Amniotic epithelial cell (primary cell): ENCODE results near the gene NGLY1.
A peak's percentile ranks its signal among the peaks of the same experiment; 100 is the strongest.

Experiments used
- DNase-seq: peaks from one replicate; pipeline ENCODE4 v3.0.0-alpha.2; 2010; ENCODE audit warnings: low read depth

Gene NGLY1

GRCh38 chr3:25783661-25784512, 644 bp upstream of the NGLY1 start:
- DNase-seq, result peak; percentile 65

DNA sequence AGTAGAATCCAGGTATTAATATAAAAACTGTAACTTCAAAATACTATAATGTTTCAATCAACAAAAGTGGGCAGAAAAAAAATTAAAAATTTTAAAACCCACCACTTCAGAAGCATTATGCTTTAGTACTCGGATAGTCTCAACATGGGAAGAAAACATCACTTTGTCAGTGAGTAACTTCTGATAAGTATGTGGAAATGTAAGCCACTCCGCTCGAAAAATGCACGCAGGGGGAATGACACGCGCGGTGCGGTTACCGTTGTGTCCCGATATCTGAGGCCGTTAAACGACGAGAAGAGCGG, 656 bp downstream of the NGLY1 start:
- DNase-seq, result no peak

DNA sequence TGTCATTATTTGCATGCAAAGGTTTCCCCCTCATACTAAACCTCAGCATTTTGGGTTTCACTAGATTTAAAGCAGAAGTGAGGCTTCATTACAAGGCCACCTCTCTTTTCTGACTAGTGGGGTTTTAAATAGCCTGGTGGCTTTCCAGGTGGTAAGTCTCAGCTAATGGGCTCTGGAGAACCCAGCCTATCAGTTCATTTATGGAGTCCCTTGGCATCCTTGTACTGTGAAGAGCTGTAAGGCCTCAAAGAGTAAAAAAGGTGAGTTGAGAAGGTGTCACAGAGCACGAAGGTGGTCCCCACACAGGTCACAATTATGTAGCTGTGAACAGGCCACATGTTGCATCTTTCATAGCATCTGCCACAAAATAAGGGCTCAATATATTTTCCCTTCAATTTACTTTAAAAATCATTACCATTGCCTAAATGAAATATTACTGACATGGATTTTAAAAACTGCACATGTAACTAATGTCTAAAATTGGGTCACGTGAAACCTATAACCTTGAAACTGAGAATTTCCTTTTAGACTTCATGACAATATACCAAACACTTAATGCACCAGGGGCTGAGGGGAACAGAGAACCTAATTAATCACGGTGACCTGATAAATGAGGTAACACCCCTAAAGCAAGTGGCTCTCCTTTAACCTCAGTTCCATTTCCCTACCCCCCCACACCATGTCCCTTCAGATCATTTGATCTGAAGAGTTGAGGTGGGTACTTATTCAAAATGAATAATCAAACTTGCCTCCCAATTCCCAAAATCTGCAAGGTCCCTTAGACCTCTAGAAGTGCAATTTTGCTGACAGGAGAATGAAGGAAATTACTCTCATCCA, 1.3 kb downstream of the NGLY1 start:
- DNase-seq, result no peak

GRCh38 chr3:25781145-25781757, 2.0 kb downstream of the NGLY1 start:
- no peak for DNase-seq

DNA sequence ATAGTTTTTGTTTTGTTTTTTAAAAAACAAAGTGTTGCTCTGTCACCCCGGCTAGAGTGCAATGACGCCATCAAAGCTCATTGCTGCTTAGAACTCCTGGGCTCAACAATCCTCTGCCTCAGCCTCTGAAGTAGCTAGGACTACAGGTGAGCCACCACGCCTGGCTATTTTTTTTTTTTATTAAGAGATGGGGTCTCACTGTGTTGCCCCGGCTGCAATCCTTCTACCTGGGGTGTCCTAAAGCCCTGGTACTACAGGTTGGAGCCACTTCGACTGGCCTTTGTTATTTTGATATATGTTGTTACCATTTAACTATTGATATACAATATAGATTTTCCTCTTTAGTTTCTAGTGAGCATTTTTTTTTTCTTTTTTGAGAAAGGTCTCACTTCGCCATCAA, 2.6 kb downstream of the NGLY1 start:
- DNase-seq, result no peak

DNA sequence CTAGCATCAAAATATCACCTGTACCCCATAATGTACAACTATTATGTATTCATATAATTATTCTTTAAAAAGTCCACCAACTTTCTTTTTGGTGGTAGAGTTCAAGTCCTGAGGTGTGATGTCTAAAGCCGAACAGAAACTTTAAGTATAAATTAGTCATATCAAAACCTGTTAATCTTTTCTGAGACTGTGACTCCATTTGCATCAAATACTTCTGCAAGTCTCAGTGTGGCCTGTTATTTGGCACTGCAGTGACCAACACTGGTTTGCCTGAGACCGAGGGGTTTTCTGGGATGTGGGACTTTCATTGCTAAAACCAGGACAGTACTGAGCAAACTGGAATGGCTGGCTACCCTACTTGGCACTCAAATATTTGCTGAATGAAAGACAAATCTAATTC, 7.3 kb downstream of the NGLY1 start:
- no peak for DNase-seq

- no peak for DNase-seq
Observed at GRCh38 chr3:25768851-25769250, 14.4 kb downstream of the NGLY1 start.

DNA sequence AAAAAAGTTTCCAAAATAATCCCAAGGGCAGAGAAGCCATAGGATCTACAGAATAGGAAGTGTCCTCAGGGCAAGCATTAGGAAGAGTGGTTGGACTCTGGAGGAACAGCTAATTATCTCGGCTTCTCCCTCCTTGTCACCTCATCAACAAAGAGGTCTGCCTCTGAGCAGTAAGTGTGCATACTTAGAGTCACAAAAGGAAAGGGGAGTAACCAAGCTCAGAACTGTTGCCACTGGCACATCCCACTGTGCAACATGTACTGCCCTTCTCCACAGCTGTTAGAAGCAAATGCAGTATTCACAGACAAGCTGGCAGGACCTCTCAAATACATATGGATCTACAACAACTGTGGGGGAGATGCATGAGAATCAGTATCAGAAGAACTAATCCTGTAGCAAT, 31.5 kb downstream of the NGLY1 start:
- no peak for DNase-seq

DNA sequence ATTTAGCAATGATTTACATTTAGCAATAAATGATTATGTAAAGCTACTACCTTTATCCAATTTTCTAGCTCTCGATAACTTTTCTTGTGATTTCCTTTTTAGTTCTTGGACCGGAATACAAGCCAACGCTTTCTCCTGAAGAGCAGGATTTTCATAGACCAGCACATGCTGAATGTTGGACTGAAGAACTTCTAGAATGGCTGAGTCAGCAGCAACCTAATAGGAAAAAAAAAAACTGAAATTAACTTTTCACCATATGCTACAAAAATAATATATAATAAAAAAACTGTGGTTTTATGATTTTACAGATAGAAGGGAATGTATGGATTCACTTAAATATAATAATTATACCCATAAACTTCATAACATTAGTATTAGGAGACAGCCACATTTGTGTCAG, 32.2 kb downstream of the NGLY1 start:
- DNase-seq, result no peak

- DNase-seq, result no peak
Observed at GRCh38 chr3:25749031-25749581, 34.1 kb downstream of the NGLY1 start.

DNA sequence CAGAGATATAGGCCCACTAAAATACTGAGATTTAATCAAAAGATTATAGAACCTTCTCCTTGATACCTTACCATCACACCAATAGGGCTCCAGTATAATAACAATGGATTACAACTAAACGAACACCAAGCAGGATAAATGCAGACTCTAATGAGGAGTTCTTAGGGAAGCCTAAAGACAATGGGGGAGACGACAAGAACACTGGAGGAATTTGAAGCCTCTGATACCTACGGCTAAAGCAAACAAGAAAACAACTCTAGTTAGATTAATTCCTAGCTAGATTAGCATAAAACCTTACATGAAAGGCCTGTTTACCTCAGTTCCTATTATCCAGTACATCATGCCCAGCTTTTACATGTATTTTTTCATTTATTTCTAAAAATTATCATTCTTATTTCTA, 35.1 kb downstream of the NGLY1 start:
- no peak for DNase-seq

GRCh38 chr3:25747033-25747432, 36.2 kb downstream of the NGLY1 start:
- peak; percentile 38 for DNase-seq

DNA sequence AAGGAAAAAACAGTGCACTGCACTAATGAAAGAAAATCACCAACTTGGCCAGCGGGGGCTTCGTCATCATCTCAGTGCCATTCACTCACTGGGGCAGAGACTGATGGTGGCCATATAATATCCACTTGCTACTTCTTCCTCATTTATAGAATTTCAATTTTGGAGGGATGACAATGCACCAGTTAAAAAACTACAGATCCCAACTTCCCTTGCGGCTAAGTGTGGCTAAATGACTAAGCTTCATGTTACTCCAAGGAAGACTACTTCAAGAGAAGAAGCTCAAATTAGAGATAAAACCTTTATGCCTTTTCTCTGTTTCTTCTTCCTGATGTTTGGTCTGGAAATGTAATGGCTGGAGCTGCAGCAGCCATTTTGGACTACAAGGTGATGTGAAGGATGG, 38.8 kb downstream of the NGLY1 start:
- no peak for DNase-seq

DNA sequence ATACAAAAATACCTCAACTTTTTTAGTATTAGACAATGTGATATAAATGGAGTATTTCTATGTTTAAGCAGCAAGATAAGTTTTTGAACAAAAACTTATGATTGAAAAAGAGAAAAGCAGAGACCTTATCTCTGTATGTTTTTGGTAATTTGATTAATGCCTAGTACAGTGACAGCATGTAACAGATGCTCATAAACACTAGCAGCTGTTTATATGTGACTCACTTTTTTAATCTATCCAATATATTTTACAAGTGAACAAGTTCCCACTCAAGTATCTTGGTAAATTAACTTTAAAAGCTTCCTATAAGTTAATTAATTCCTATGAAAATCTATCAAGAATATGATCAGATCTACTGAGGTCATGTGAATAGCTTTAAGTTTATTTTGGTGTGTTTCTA, 55.1 kb downstream of the NGLY1 start:
- peak; percentile 10 for DNase-seq

- no peak for DNase-seq
Observed at GRCh38 chr3:25727316-25727715, 55.9 kb downstream of the NGLY1 start.

DNA sequence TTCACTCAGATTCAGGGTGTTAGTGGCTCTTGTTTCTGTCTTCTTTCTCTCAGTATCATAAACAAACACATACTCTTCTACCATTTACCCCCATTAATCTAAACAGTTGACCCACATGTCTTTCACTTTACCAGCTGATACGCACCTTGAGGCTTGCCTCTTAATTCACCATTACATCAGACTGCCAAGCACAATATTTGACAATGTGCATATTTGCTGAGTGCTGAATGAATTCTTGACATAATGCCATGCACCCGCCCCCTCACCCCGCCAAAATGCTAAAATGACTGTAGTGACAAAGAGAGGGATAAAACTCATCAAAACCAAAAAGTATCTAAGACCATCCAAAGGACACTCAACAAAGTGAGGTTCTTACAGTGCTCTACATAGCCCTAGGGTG, 57.4 kb downstream of the NGLY1 start:
- DNase-seq, result no peak

GRCh38 chr3:25724948-25725645, 58.1 kb downstream of the NGLY1 start:
- no peak for DNase-seq

DNA sequence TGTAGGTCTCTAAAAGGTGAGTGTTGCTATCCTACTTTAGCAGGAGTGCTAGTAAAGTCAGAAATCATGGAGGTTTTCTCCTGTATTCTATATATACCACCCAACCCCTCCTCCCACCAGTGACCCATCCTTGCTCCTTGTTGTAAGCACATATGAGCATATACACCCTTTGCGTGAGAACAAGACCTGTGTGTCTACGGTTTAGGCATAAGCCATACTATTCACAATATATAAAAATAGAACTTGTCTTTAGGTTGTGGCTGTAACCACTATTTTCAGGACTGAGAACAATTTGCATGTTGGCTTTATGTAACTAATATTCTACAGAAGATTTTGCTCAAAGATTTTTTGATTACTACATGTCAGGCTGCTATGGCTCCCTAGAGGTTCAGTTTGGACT, 59.4 kb downstream of the NGLY1 start:
- no peak for DNase-seq

- no peak for DNase-seq
Observed at GRCh38 chr3:25719321-25719720, 63.9 kb downstream of the NGLY1 start.

- DNase-seq, result no peak
Observed at GRCh38 chr3:25713341-25713985, 69.8 kb downstream of the NGLY1 start.

- DNase-seq, result no peak
Observed at GRCh38 chr3:25711090-25711489, 72.2 kb downstream of the NGLY1 start.

- DNase-seq, result no peak
Observed at GRCh38 chr3:25708036-25708435, 75.2 kb downstream of the NGLY1 start.
